Stimulated activated CD8-positive, alpha-beta memory T cell treated with anti-CD3 and anti-CD28 coated beads, Interleukin-15, amount 100 ng/mL, for 4 hours (primary cell): ENCODE data around the gene THYN1.

ENCODE experiments used
- DNase-seq, 2 donors: peaks; one replicate each; pipeline ENCODE4 v3.0.0-alpha.2; 2020; ENCODE audit warnings: low read depth in 2 of 2

Gene THYN1

DNA sequence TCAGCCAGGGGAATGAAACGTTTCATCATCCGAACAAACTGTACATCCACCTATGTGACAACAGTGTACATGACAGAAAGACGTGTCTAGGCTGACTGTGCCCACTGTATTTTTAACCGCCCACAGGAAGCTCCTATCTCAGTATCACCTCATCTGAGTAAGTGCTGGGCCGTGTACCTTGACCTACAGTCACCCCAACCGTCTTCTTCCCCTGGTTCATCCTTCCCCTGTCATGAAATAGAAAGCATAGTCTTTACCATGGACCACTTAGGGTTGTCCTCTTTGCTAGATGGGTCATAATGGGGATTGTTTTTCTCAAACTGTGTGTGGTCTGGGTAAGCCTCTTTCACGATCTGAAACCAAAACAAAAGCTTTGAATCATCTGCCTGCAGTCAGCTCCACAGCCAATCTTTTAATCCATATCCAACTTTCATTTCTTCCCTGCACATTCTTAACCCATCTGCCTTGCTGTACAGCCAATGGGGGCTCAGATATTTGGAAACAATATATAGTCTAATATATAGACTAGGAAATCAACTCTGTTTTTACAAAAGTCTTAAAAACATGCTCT lies 4.2 kb downstream of the THYN1 start:
- no peak for DNase-seq

DNA sequence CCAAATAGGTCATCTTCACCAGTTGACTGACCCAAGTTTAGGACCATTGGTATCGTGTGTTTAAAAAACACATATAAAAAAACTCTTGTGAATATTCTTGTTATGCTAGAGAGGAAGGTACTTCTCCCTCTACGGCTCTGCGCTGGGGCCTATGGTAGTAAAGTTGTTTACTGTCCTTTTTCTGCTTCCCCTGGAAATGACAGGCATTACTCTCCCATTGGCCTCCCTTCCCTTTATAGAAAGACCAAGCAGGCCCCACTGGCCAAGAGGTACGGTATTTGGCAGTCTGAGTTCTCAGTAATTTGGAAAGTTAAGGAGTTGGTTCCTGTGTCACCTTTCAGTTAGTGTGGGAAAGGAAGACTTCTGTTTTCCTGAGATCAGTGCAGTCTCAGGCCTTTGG lies 6.5 kb downstream of the THYN1 start:
- no peak for DNase-seq

GRCh38 chr11:134246100-134246499 lies 7.1 kb downstream of the THYN1 start:
- no peak for DNase-seq

DNA sequence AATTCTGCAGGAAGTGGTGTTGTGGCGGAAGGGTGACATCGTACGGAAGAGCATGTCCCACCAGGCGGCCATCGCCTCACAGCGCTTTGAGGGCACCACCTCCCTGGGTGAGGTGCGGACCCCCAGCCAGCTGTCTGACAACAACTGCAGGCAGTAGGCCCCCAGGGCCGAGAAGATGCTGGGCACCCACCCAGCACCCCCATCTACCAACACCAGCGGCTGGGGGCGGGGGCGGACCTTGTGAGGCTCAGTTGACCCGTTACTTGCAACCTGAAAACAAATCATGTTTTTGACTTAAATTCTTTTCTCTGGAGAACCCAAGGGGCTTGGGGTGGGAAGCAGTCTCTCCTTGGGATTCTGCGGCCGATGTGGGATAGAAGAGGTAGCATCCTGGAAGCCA lies 7.7 kb downstream of the THYN1 start:
- no peak for DNase-seq

GRCh38 chr11:134244593-134244992 lies 8.6 kb downstream of the THYN1 start:
- DNase-seq, result no peak

DNA sequence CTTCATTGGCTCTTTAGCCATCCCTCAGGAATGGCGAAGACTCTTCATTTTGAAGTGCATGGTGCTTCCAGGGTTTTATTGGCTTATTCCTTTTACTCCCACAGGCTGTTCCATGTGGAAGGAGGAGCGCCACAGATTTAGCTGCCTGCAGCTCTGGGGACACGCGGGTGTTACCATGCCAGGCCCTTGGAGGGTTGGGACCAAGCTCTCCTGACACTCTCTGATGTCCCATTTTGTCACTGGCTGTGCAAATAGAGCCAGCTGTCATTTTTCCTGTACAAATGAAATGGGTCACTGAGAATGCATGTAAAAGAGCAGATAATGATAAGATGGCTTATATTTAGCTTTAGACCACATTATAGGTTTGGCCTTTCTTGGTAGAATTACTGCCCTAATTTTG lies 9.2 kb downstream of the THYN1 start:
- DNase-seq, result no peak

DNA sequence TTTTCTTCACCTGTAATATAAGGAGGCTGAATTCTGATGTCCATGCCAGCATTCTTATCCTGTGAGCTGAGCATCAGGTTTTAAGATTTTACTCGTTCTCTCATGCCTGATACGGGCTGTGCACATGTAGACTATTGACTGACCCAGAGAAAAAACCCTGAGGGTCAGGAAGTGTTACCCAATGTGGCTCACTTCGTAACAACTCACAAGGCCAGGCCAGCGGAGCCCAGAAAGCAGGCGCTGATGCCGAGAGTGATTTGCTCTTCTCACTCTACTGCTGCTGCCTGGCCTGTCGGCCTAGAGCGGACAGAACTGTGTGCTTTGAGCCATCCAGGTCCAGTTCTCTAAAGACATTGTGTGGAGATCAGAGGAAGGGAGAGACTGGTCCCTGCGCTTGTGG lies 10.8 kb downstream of the THYN1 start:
- no peak for DNase-seq

GRCh38 chr11:134240592-134240991 lies 12.6 kb downstream of the THYN1 start:
- DNase-seq, result no peak

GRCh38 chr11:134238956-134239355 lies 14.2 kb downstream of the THYN1 start:
- DNase-seq, result no peak

DNA sequence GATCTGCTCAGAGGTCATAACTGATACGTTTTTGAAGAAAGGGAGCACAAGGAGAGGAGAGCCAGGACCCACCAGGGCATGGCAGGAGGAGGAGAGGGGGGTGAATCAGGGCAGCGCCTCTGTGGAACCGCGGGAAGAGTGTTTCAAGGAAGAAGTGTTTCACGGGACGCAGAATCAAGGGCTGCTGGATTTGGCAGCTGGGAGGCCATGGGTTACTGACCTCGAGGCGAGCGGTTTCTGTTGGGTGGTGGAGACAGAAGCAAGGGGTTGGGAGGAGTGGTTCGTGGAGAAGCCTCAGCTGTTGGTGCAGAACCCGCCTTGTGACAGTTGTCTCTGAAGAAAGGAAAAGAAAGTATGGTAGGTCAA lies 15.6 kb downstream of the THYN1 start:
- no peak for DNase-seq

GRCh38 chr11:134236834-134237556 lies 16.2 kb downstream of the THYN1 start:
- no peak for DNase-seq

GRCh38 chr11:134235399-134235798 lies 17.8 kb downstream of the THYN1 start:
- DNase-seq, result no peak

DNA sequence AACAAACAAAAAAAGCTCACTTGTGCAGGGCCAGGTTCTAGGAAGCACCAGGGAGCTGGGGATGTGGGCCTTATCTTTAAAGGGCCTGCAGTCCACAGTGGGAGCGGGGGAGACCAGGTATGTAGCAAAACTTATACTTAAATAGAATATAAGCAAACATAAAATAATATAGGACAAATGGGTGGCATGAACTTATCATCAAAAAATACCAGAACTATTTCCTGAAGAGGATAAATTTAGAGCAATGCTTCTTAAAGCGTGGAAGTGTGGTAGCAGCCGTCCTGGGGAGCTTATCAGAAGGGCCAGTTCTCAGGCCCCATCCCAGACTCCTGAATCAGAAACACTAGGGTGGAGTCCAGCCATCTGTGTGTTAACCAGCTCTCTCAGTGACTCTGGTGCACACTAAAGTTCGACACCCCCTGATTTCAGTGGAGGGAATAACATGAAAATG lies 19.4 kb downstream of the THYN1 start:
- no peak for DNase-seq

DNA sequence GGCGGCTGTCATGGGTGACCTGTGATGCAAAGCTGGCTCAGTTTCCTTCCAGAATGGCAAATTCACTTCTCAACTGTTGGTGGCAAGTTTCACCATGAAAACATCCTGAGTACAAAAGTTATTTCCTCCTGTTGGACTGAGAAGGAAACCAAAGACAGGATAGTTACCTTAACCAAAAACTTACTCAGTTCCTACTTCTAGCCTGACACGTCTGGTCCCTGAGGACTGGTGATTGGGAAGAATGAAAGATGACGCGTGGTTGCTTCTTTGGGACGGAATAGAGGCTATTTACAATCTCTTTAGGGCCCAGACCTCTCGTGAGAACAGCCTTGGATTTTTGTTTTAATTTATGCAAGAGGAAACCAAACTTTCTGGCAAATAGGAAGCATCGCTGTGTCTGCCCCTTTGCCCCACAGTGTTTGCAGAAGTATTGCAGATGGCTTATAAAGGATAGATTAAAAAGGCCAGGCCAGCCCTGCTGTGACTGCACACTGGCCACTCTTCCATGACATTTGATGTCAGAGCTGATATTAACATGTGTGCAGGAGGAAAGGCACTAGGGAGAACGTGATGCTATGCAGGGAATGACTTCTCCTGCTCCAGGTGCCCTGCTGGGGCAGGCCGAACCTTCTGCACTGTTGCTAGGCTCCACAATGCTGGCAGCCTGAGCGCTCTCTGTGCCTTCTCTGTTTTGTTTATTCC lies 21.0 kb downstream of the THYN1 start:
- no peak for DNase-seq

- DNase-seq, result no peak
These were observed 22.8 kb downstream of the THYN1 start for GRCh38 chr11:134230339-134230738.

- no peak for DNase-seq
These were observed 23.9 kb downstream of the THYN1 start for GRCh38 chr11:134229126-134229790.

DNA sequence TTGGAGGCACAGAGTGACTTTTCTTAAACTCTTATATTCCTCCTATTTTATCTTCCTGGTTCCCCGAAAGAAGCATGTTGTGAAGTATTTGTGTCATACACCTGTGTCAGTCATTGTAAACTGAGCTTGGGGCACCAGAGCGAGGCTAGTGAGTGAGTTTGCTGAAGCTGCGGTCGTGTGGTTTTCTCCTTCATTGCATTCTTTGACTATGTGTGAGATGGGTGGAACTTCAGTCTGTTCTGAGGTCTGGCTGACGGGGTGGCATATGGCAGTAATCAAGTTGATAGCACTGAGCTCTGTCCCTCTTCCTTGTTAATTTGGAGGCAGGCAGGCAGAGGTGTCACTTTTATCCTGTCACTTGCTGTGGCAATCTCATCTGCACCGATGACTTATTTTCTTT lies 24.5 kb downstream of the THYN1 start:
- peak in 1 of 2 donors; percentile 10 for DNase-seq

DNA sequence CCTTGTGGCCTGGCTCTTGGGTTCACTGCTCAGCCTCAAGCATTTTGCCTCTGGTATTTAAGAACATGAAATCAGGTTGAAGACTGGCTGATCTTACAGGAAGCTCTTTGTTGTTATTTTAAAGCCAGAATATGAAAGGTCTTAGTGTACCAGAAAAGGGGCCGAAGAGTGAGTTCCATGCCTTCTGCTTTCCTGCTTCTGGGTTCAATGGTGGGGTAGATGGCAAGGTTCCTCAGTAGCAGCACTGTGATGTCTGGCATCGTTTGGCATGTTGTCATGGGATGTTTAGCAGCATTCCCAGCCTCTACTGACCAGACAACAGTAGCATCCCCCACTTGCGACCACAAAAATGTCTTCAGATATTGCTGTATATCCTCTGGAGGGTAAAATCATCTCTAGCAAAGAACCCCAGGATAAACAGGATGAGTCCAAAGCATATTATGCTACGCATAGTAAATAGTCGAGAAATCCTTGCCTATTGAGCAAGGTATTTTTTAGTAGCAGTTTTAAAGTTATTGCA lies 26.3 kb downstream of the THYN1 start:
- no peak for DNase-seq

GRCh38 chr11:134224710-134225664 lies 28.2 kb downstream of the THYN1 start:
- peak; percentile 24 to 38 for DNase-seq

DNA sequence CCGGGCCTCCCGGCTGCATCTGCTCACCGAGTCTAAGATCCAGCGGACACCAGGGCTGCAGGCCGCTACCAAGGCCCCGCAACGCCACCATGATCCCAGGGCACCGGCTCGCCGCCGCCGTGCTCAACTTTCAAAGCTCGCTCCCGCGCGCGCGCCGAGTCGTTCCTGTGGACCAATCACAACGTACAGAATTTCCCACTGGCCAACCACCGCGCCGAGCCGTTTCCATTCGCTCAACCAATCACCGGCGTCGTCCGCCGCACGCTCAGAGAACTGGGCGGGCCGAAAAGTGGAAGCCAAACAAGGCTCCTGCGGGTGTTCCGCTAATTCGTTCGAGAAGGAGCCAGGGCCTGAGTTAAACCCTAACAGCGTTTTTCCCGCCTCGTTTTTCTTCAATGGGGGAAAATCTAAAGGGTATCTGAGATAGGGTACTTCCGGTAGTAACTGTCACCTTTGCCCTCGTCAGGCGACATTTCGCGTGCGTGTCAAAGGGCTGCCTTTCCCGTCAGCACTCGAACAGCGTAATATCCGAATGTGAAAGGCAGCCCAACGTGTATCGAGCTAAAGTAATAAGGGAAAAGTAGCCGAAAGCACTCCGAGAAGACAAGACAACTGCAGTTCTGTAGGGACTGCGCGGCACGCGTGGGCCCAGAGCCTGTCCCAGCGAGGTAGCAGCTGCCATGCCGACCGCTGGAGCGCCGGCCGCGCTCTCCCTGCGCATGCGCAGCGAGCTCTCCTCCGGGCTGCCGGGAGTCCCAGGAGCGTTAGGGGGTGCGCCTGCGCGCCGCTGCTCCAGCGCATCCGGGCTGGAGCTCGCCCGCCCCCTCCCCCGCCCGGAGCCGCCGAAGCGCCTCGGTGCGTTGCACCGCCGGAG lies 29.1 kb downstream of the THYN1 start, which contains the start of the genes NCAPD3 and VPS26B:
Gene NCAPD3, minus strand, starts transcription at position 132 of the 874 bp plus-strand sequence. Its CDS starts 41 bp downstream, at position 91.
Gene VPS26B, plus strand, starts transcription at position 836 of the 874 bp plus-strand sequence. CDS start 452 bp downstream, outside the sequence.
- peak; percentile 89 to 92 for DNase-seq
